ENCODE results near the gene CPAMD8. TPM values are rescaled to one million over a fixed set of nuclear protein-coding genes. Genes with fewer than 3 reads are reported as not detected.
A peak's percentile ranks its signal among the peaks of the same experiment; 100 is the strongest.
"Not testable (repeated sequence)": the region's sequence is repeated elsewhere in the genome, so short reads cannot be mapped to it uniquely, and the experiment has no call there.

CPAMD8 gene
- total RNA-seq, 1 experiment from 2014 or later: 4.5 TPM

GRCh38 chr19:16957855-16958254 is 68.8 kb downstream of the CPAMD8 start:
- DNase-seq: no peak
- Histone ChIP-seq H3K36me3 (replicated peaks; ENCODE audit: control insufficient read depth, insufficient read depth, low read length) (no peaks in the 10 kb centered on the region), H3K4me3 (ENCODE audit: insufficient read depth, low read depth, low read length) (no peak overlapping the region), H3K27me3 (ENCODE audit: control insufficient read depth, insufficient read depth, low read length) (no peaks in the 10 kb centered on the region)

GRCh38 chr19:16957151-16957701 is 69.4 kb downstream of the CPAMD8 start:
- no peak for DNase-seq

GRCh38 chr19:16955161-16955560 is 71.4 kb downstream of the CPAMD8 start:
- no peak overlapping the region for H3K4me3 ChIP-seq (ENCODE audit: insufficient read depth, low read depth, low read length)
- H3K36me3 ChIP-seq (replicated peaks; ENCODE audit: control insufficient read depth, insufficient read depth, low read length): no peaks in the 10 kb centered on the region
- H3K27me3 ChIP-seq (ENCODE audit: control insufficient read depth, insufficient read depth, low read length): no peaks in the 10 kb centered on the region
- no peak for DNase-seq

More at GRCh38 chr19:16957151-16957701, 69.4 kb downstream of the CPAMD8 start:
- Histone ChIP-seq H3K27me3 (ENCODE audit: control insufficient read depth, insufficient read depth, low read length) (no peaks in the 10 kb centered on the region), H3K4me3 (ENCODE audit: insufficient read depth, low read depth, low read length) (no peak overlapping the region), H3K36me3 (replicated peaks; ENCODE audit: control insufficient read depth, insufficient read depth, low read length) (no peaks in the 10 kb centered on the region)

- no peak for DNase-seq
- H3K36me3 ChIP-seq (replicated peaks; ENCODE audit: control insufficient read depth, insufficient read depth, low read length): no peaks in the 10 kb centered on the region
- no peaks in the 10 kb centered on the region for H3K27me3 ChIP-seq (ENCODE audit: control insufficient read depth, insufficient read depth, low read length)
- no peak overlapping the region for H3K4me3 ChIP-seq (ENCODE audit: insufficient read depth, low read depth, low read length)
These were observed 74.6 kb downstream of the CPAMD8 start for GRCh38 chr19:16952046-16952445.

GRCh38 chr19:16951529-16951928 is 75.1 kb downstream of the CPAMD8 start:
- no peaks in the 10 kb centered on the region for H3K36me3 ChIP-seq (replicated peaks; ENCODE audit: control insufficient read depth, insufficient read depth, low read length)
- no peaks in the 10 kb centered on the region for H3K27me3 ChIP-seq (ENCODE audit: control insufficient read depth, insufficient read depth, low read length)
- DNase-seq: no peak
- no peak overlapping the region for H3K4me3 ChIP-seq (ENCODE audit: insufficient read depth, low read depth, low read length)

GRCh38 chr19:16949496-16950023 is 77.0 kb downstream of the CPAMD8 start:
- H3K4me3 ChIP-seq (ENCODE audit: insufficient read depth, low read depth, low read length): no peak overlapping the region
- no peaks in the 10 kb centered on the region for H3K36me3 ChIP-seq (replicated peaks; ENCODE audit: control insufficient read depth, insufficient read depth, low read length)
- DNase-seq: no peak
- H3K27me3 ChIP-seq (ENCODE audit: control insufficient read depth, insufficient read depth, low read length): no peaks in the 10 kb centered on the region

GRCh38 chr19:16946951-16947940 is 79.4 kb downstream of the CPAMD8 start:
- no peak for DNase-seq
- Histone ChIP-seq H3K4me3 (ENCODE audit: insufficient read depth, low read depth, low read length) (no peak overlapping the region), H3K36me3 (replicated peaks; ENCODE audit: control insufficient read depth, insufficient read depth, low read length) (no peaks in the 10 kb centered on the region), H3K27me3 (ENCODE audit: control insufficient read depth, insufficient read depth, low read length) (no peaks in the 10 kb centered on the region)

- Histone ChIP-seq H3K27me3 (ENCODE audit: control insufficient read depth, insufficient read depth, low read length) (no peaks in the 10 kb centered on the region), H3K36me3 (replicated peaks; ENCODE audit: control insufficient read depth, insufficient read depth, low read length) (no peaks in the 10 kb centered on the region), H3K4me3 (ENCODE audit: insufficient read depth, low read depth, low read length) (no peak overlapping the region)
- no peak for DNase-seq
These were observed 80.7 kb downstream of the CPAMD8 start for GRCh38 chr19:16945762-16946465.

GRCh38 chr19:16945364-16945714 is 81.3 kb downstream of the CPAMD8 start:
- H3K36me3 ChIP-seq (replicated peaks; ENCODE audit: control insufficient read depth, insufficient read depth, low read length): no peaks in the 10 kb centered on the region
- no peak overlapping the region for H3K4me3 ChIP-seq (ENCODE audit: insufficient read depth, low read depth, low read length)
- no peaks in the 10 kb centered on the region for H3K27me3 ChIP-seq (ENCODE audit: control insufficient read depth, insufficient read depth, low read length)
- no peak for DNase-seq

GRCh38 chr19:16944626-16945363 is 81.8 kb downstream of the CPAMD8 start:
- peak; percentile 29 for DNase-seq
- Histone ChIP-seq H3K4me3 (ENCODE audit: insufficient read depth, low read depth, low read length) (no peak overlapping the region), H3K27me3 (ENCODE audit: control insufficient read depth, insufficient read depth, low read length) (no peaks in the 10 kb centered on the region), H3K36me3 (replicated peaks; ENCODE audit: control insufficient read depth, insufficient read depth, low read length) (no peaks in the 10 kb centered on the region)

GRCh38 chr19:16943942-16944625 is 82.5 kb downstream of the CPAMD8 start:
- no peak overlapping the region for H3K4me3 ChIP-seq (ENCODE audit: insufficient read depth, low read depth, low read length)
- DNase-seq: peak; percentile 16
- H3K27me3 ChIP-seq (ENCODE audit: control insufficient read depth, insufficient read depth, low read length): no peaks in the 10 kb centered on the region
- no peaks in the 10 kb centered on the region for H3K36me3 ChIP-seq (replicated peaks; ENCODE audit: control insufficient read depth, insufficient read depth, low read length)

GRCh38 chr19:16943090-16943489 is 83.5 kb downstream of the CPAMD8 start:
- not testable (repeated sequence) for H3K4me3 ChIP-seq (ENCODE audit: insufficient read depth, low read depth, low read length); H3K27me3 ChIP-seq (ENCODE audit: control insufficient read depth, insufficient read depth, low read length); H3K36me3 ChIP-seq (replicated peaks; ENCODE audit: control insufficient read depth, insufficient read depth, low read length); DNase-seq

GRCh38 chr19:16942583-16942982 is 84.0 kb downstream of the CPAMD8 start:
- H3K36me3 ChIP-seq (replicated peaks; ENCODE audit: control insufficient read depth, insufficient read depth, low read length): no peaks in the 10 kb centered on the region
- no peak for DNase-seq
- H3K4me3 ChIP-seq (ENCODE audit: insufficient read depth, low read depth, low read length): no peak overlapping the region
- H3K27me3 ChIP-seq (ENCODE audit: control insufficient read depth, insufficient read depth, low read length): no peaks in the 10 kb centered on the region

- Histone ChIP-seq H3K27me3 (ENCODE audit: control insufficient read depth, insufficient read depth, low read length) (no peaks in the 10 kb centered on the region), H3K4me3 (ENCODE audit: insufficient read depth, low read depth, low read length) (no peak overlapping the region), H3K36me3 (replicated peaks; ENCODE audit: control insufficient read depth, insufficient read depth, low read length) (no peaks in the 10 kb centered on the region)
- no peak for DNase-seq
These were observed 86.0 kb downstream of the CPAMD8 start for GRCh38 chr19:16940626-16941025.

All from H7 (cell line).